H1 (cell line): ENCODE measurements around the gene NPFFR1. TPM values are rescaled to one million over a fixed set of nuclear protein-coding genes. Genes with fewer than 3 reads are reported as not detected.
"Not testable (repeated sequence)": the region's sequence is repeated elsewhere in the genome, so short reads cannot be mapped to it uniquely, and the experiment has no call there.

Experiments
- CTCF ChIA-PET: fragments of 300-600 bp; sonication (Branson Sonifier 250); formaldehyde crosslinking; loops from one replicate; lab custom pipeline; 2021; ENCODE audit not compliant: partially characterized antibody; lab: Charles Lee
- POLR2A ChIA-PET: fragments of 300-600 bp; sonication (Branson Sonifier 250); formaldehyde crosslinking; loops from one replicate; lab custom pipeline; 2021; ENCODE audit warnings: inconsistent platforms; ENCODE audit not compliant: partially characterized antibody; lab: Charles Lee
- DNase-seq, 2 experiments: peaks; one replicate each; pipeline versions ENCODE4 v3.0.0 to v3.0.0-alpha.2; 2010 to 2022; ENCODE audit warnings: low spot score in 2 of 2, low read depth in 1 of 2, mixed read lengths in 1 of 2
- FAIRE-seq: peaks from 2 replicates; lab custom pipeline; 2011; peaks lifted over from hg19 to GRCh38; lab: Jason Lieb, UNC
- H2AFZ ChIP-seq: 2 replicates; pipeline ENCODE4 v1.8.1; 2012; ENCODE audit warnings: low read length, inconsistent platforms
- H2AK5ac ChIP-seq: 2 replicates; pipeline ENCODE4 v1.6.1; 2013; ENCODE audit warnings: low read depth, low read length
- H2BK120ac ChIP-seq: replicated peaks from 2 replicates; pipeline ENCODE3; 2013; ENCODE audit warnings: low read depth, low read length, inconsistent platforms
- H2BK12ac ChIP-seq: 2 replicates; pipeline ENCODE4 v1.6.1; 2013; ENCODE audit warnings: low read depth, low read length
- H2BK15ac ChIP-seq: 2 replicates; pipeline ENCODE4 v1.6.1; 2013; ENCODE audit warnings: low read length
- H2BK20ac ChIP-seq: 2 replicates; pipeline ENCODE4 v1.6.1; 2013; ENCODE audit warnings: low read length
- H2BK5ac ChIP-seq: 2 replicates; pipeline ENCODE4 v1.6.1; 2013; ENCODE audit warnings: low read depth, low read length
- H3K14ac ChIP-seq: 2 replicates; pipeline ENCODE4 v1.6.1; 2013; ENCODE audit warnings: inconsistent platforms; ENCODE audit not compliant: insufficient read length
- H3K18ac ChIP-seq: 2 replicates; pipeline ENCODE4 v1.6.1; 2013; ENCODE audit warnings: low read length; ENCODE audit errors: extremely low read depth
- H3K23ac ChIP-seq: 2 replicates; pipeline ENCODE4 v1.6.1; 2013; ENCODE audit warnings: inconsistent platforms; ENCODE audit not compliant: insufficient read length
- H3K23me2 ChIP-seq: 2 replicates; pipeline ENCODE4 v1.6.1; 2013; ENCODE audit warnings: low read depth, low read length
- H3K27ac ChIP-seq: 2 replicates; pipeline ENCODE4 v1.6.1; 2011; ENCODE audit warnings: low read depth, low read length, inconsistent platforms
- H3K27me3 ChIP-seq, 4 experiments: replicated peaks in 1 of 4; 1 replicate in 1 of 4; 2 replicates in 3 of 4; pipeline versions ENCODE4 v1.6.1 to v1.8.1; 2011 to 2013; ENCODE audit warnings: low read length in 3 of 4, mild to moderate bottlenecking in 3 of 4, inconsistent platforms in 2 of 4, mixed read lengths in 2 of 4, moderate library complexity in 1 of 4; ENCODE audit not compliant: control insufficient read depth in 3 of 4, insufficient read depth in 3 of 4; ENCODE audit errors: extremely low read depth in 1 of 4
- H3K36me3 ChIP-seq, 4 experiments: 2 replicates each; pipeline versions ENCODE4 v1.6.1 to v1.8.1; 2011 to 2013; ENCODE audit warnings: mild to moderate bottlenecking in 4 of 4, low read length in 3 of 4, moderate library complexity in 2 of 4, control low read depth in 1 of 4, inconsistent platforms in 1 of 4; ENCODE audit not compliant: insufficient read depth in 4 of 4, control insufficient read depth in 2 of 4
- H3K4ac ChIP-seq: replicated peaks from 2 replicates; pipeline ENCODE3; 2013; ENCODE audit warnings: low read length, low read depth, mixed read lengths, inconsistent platforms; ENCODE audit not compliant: insufficient read length
- H3K4me1 ChIP-seq, 4 experiments: replicated peaks in 1 of 4; 1 replicate in 1 of 4; 2 replicates in 3 of 4; pipeline versions ENCODE4 v1.6.1 to v1.8.1; 2011 to 2013; ENCODE audit warnings: low read length in 3 of 4, inconsistent platforms in 2 of 4, mixed read lengths in 1 of 4; ENCODE audit not compliant: insufficient read depth in 4 of 4, control insufficient read depth in 3 of 4
- H3K4me2 ChIP-seq, 2 experiments: 2 replicates each; pipeline versions ENCODE4 v1.6.1 to v1.8.1; 2011 to 2013; ENCODE audit warnings: low read depth in 2 of 2, low read length in 2 of 2, control low read depth in 1 of 2, inconsistent platforms in 1 of 2, mild to moderate bottlenecking in 1 of 2; ENCODE audit not compliant: insufficient read depth in 1 of 2
- H3K4me3 ChIP-seq, 4 experiments: fragments of 200-600, 300-600 bp in 1 of 4; sonication (generic), shearing (Covaris generic), sonication (Bioruptor Twin) in 1 of 4; 2 replicates each; pipeline versions ENCODE4 v1.5.1 to v1.8.1; 2011 to 2016; ENCODE audit warnings: low read length in 4 of 4, low read depth in 3 of 4, control low read depth in 2 of 4, inconsistent platforms in 2 of 4, mild to moderate bottlenecking in 2 of 4, mixed read lengths in 1 of 4, moderate library complexity in 1 of 4; ENCODE audit not compliant: insufficient read depth in 2 of 4; ENCODE audit errors: extremely low read depth in 1 of 4
- H3K56ac ChIP-seq: replicated peaks from 2 replicates; pipeline ENCODE3; 2013; ENCODE audit warnings: low read depth, mild to moderate bottlenecking, mixed read lengths, low read length, inconsistent platforms; ENCODE audit not compliant: insufficient read length
- H3K79me1 ChIP-seq: 2 replicates; pipeline ENCODE4 v1.6.1; 2013; ENCODE audit warnings: low read depth, low read length, control low read depth
- H3K79me2 ChIP-seq, 2 experiments: 2 replicates each; pipeline versions ENCODE4 v1.6.1 to v1.8.1; 2012 to 2013; ENCODE audit warnings: low read length in 2 of 2, mild to moderate bottlenecking in 2 of 2, inconsistent platforms in 1 of 2; ENCODE audit not compliant: insufficient read depth in 2 of 2, control insufficient read depth in 1 of 2
- H3K9ac ChIP-seq, 4 experiments: replicated peaks in 1 of 4; 1 replicate in 1 of 4; 2 replicates in 3 of 4; pipeline versions ENCODE4 v1.6.1 to v1.8.1; 2011 to 2013; ENCODE audit warnings: low read depth in 3 of 4, low read length in 3 of 4, control low read depth in 2 of 4, mild to moderate bottlenecking in 2 of 4, moderate library complexity in 2 of 4, inconsistent platforms in 1 of 4; ENCODE audit errors: extremely low read depth in 1 of 4
- H3K9me3 ChIP-seq, 2 experiments: 2 replicates each; pipeline versions ENCODE4 v1.6.1 to v1.8.1; 2012 to 2013; ENCODE audit warnings: mild to moderate bottlenecking in 2 of 2, moderate library complexity in 2 of 2, control low read depth in 1 of 2, inconsistent platforms in 1 of 2, low read depth in 1 of 2, low read length in 1 of 2, mixed read lengths in 1 of 2; ENCODE audit not compliant: insufficient read depth in 2 of 2
- H4K20me1 ChIP-seq, 2 experiments: replicated peaks in 1 of 2; 2 replicates each; pipeline versions ENCODE3 to v1.8.1; 2011 to 2013; ENCODE audit warnings: inconsistent platforms in 2 of 2, low read length in 2 of 2, mild to moderate bottlenecking in 1 of 2; ENCODE audit not compliant: insufficient read depth in 2 of 2, control insufficient read depth in 1 of 2
- H4K5ac ChIP-seq: 2 replicates; pipeline ENCODE4 v1.6.1; 2013; ENCODE audit warnings: low read length, low read depth, mixed read lengths, inconsistent platforms; ENCODE audit not compliant: insufficient read length
- H4K8ac ChIP-seq: 2 replicates; pipeline ENCODE4 v1.8.0; 2013; ENCODE audit warnings: mild to moderate bottlenecking, moderate library complexity, low read length, inconsistent platforms; ENCODE audit not compliant: insufficient read depth; ENCODE audit errors: extremely low read depth
- H4K91ac ChIP-seq: replicated peaks from 2 replicates; pipeline ENCODE3; 2013; ENCODE audit warnings: low read length, mixed read lengths, inconsistent platforms; ENCODE audit not compliant: insufficient read length
- JUND ChIP-seq: IDR thresholded peaks from 2 replicates; pipeline ENCODE4 v1.6.1; 2011; ENCODE audit warnings: mild to moderate bottlenecking, improper control_type of control experiment, low read length
- NANOG ChIP-seq: IDR thresholded peaks from 2 replicates; pipeline ENCODE4 v1.6.1; 2011; ENCODE audit warnings: low read length, low read depth, mild to moderate bottlenecking, inconsistent platforms; ENCODE audit not compliant: insufficient read depth, poor library complexity, severe bottlenecking
- YY1 ChIP-seq: IDR thresholded peaks from 2 replicates; pipeline ENCODE4 v1.6.1; 2011; ENCODE audit warnings: low read depth, mild to moderate bottlenecking, low read length
- WGBS, 2 experiments: shearing (Covaris generic) in 1 of 2; methylation state at CpG; one replicate each; pipeline versions ENCODE4 v1.1.6 to v1.1.7; 2013 to 2015; ENCODE audit warnings: low lambda C conversion rate in 2 of 2, mixed read lengths in 2 of 2, inconsistent platforms in 1 of 2, low coverage in 1 of 2, missing lambda C conversion rate in 1 of 2; ENCODE audit not compliant: insufficient replicate concordance in 2 of 2, insufficient coverage in 1 of 2, insufficient read length in 1 of 2; ENCODE audit errors: extremely low coverage in 1 of 2, missing lambda C conversion rate in 1 of 2; 5-methylcytosine and 5-hydroxymethylcytosine counted together
- polyA plus RNA-seq, 7 experiments: library from polyadenylated mRNA; depleted of rRNA in 3 of 7; stranded (reverse) in 5 of 7; unstranded in 2 of 7; fragments of >200 nt in 5 of 7; fragments of 200-250 nt in 2 of 7; gene quantifications; 1 replicate in 5 of 7; 2 replicates in 1 of 7; 4 replicates in 1 of 7; pipeline versions ENCODE4 v1.2.1 to v1.2.3, GENCODE V29; 2011 to 2013; ENCODE audit warnings: missing spikeins in 2 of 7, mixed read lengths in 2 of 7
- total RNA-seq: library from RNA; stranded (reverse); fragmentation: NEBNext Ultra II Directional; extraction: Animal tissue kit (Norgen Biotek cat#: 25700); gene quantifications from 2 replicates; pipeline ENCODE4 v1.2.1, GENCODE V29; 2021
- TF ChIP-seq, protein P1 (sequence below): IDR thresholded peaks from 2 replicates; pipeline ENCODE4 v1.6.1; 2011; ENCODE audit warnings: low read depth, mild to moderate bottlenecking, low read length; ENCODE audit not compliant: insufficient read depth
- TF ChIP-seq, protein P2 (sequence below), 3 experiments: IDR thresholded peaks; 1 replicate in 2 of 3; 2 replicates in 1 of 3; pipeline versions ENCODE4 v1.5.1 to v1.6.1; 2011; ENCODE audit warnings: low read length in 3 of 3, mild to moderate bottlenecking in 3 of 3, inconsistent platforms in 2 of 3, low read depth in 1 of 3, moderate library complexity in 1 of 3; ENCODE audit not compliant: insufficient read depth in 1 of 3; ENCODE audit errors: control extremely low read depth in 1 of 3

The NPFFR1 gene
- total and polyA plus RNA-seq, 2 of the 8 experiments (the other 6 are each of a cell fraction or from before 2014, with no cell fraction given), result 0.02 to 0.06 TPM

DNA sequence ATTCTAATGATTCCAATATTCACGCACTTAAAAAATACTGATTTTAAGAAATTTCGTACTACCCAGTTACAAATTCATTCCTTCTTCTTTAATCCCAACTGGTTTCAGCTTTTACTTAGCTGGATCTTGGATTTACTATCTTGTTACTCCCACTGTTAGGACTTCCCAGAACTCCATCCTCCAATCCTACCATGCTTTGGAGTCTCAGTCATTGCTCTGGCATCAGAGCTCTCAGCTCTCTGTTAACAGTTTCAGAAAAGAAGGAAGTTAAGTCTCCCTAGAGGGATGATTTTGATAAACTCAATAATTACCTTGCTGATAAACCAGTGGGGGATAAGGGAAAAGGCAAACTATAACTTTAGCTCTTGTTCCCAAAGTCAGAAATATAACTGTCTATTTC lies 60.1 kb downstream of the NPFFR1 start (continued):
- TF ChIP-seq, protein P1, sequence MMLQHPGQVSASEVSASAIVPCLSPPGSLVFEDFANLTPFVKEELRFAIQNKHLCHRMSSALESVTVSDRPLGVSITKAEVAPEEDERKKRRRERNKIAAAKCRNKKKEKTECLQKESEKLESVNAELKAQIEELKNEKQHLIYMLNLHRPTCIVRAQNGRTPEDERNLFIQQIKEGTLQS, result no peak
- TF ChIP-seq JUND (no peak), NANOG (no peak), YY1 (no peak)
- TF ChIP-seq, protein P2, sequence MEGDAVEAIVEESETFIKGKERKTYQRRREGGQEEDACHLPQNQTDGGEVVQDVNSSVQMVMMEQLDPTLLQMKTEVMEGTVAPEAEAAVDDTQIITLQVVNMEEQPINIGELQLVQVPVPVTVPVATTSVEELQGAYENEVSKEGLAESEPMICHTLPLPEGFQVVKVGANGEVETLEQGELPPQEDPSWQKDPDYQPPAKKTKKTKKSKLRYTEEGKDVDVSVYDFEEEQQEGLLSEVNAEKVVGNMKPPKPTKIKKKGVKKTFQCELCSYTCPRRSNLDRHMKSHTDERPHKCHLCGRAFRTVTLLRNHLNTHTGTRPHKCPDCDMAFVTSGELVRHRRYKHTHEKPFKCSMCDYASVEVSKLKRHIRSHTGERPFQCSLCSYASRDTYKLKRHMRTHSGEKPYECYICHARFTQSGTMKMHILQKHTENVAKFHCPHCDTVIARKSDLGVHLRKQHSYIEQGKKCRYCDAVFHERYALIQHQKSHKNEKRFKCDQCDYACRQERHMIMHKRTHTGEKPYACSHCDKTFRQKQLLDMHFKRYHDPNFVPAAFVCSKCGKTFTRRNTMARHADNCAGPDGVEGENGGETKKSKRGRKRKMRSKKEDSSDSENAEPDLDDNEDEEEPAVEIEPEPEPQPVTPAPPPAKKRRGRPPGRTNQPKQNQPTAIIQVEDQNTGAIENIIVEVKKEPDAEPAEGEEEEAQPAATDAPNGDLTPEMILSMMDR (IDR thresholded peaks at IDR 0.05; ENCODE audit: control extremely low read depth in 1 of 3, insufficient read depth in 1 of 3, low read depth in 1 of 3, low read length in 3 of 3), result no peak
- TF ChIP-seq, all 59 proteins: peak for 0

DNA sequence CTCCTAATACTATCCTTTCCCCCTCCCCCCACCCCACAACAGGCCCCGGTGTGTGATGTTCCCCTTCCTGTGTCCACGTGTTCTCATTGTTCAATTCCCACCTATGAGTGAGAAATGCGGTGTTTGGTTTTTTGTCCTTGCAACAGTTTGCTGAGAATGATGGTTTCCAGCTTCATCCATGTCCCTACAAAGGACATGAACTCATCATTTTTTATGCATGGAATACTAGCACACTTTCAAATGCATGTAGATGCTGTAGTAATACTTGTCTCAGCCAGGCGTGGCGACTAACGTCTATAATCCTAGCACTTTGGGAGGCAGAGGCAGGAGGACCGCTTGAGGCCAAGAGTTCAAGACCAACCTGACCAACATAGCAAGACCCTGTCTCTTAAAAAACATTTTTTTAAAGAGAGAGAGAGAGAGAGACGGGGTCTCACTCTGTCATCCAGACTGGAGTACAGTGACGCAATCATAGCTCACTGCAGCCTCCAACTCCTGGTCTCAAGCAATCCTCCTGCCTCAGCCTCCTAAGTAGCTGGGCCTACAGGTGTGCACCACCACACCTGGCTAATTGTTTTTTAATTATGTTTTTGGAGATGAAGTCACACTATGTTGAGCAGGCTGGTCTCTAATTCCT lies 60.9 kb downstream of the NPFFR1 start:
- H3K9me3 ChIP-seq, H3K4me2 ChIP-seq, H3K27ac ChIP-seq, H4K91ac ChIP-seq, H3K14ac ChIP-seq, H4K20me1 ChIP-seq, H2BK12ac ChIP-seq, H3K4me3 ChIP-seq, H3K23ac ChIP-seq, H2BK15ac ChIP-seq, H4K5ac ChIP-seq, H3K27me3 ChIP-seq, H3K4ac ChIP-seq, DNase-seq, H3K18ac ChIP-seq, H3K9ac ChIP-seq, H2BK20ac ChIP-seq, H2BK5ac ChIP-seq, H3K23me2 ChIP-seq, H2BK120ac ChIP-seq, H4K8ac ChIP-seq, H3K4me1 ChIP-seq, H3K79me1 ChIP-seq, H2AFZ ChIP-seq, H3K79me2 ChIP-seq, FAIRE-seq, H2AK5ac ChIP-seq, H3K56ac ChIP-seq: not testable (repeated sequence)
- 86% methylated on average over 7 of the region's 9 CpGs; no CpG with 5 or more reads in 1 of the 2 experiments for WGBS, 2 experiments
- POLR2A ChIA-PET, result interaction anchor here (0.9 to 3.1 kb wide), 2 partner anchors 10 to 126 kb away, joined by 3 to 12 read pairs; partner anchors contain the start of gene PPA1
- peaks cover 0 to 13% (median 0%) of the 10 kb centered on the region in 4 experiments; a peak in 2 of 8 replicates for H3K36me3 ChIP-seq
- CTCF ChIA-PET, result interaction anchor here (0.7 to 10.1 kb wide), 16 partner anchors 9 to 315 kb away, joined by 3 to 157 read pairs (median 4); partner anchors contain the start of gene PPA1
